PC-3 (cell line): ENCODE measurements around the gene HTT-AS.

ENCODE experiments used
- CTCF ChIP-seq: fragments of 300-600 bp; sonication (generic); conservative IDR thresholded peaks from 2 replicates; pipeline ENCODE4 v1.5.1; 2017; ENCODE audit warnings: antibody characterized with exemption, low read depth, mild to moderate bottlenecking, low read length
- EZH2 ChIP-seq: fragments of 300-600 bp; sonication (generic); IDR thresholded peaks from one replicate; pipeline ENCODE4 v1.6.1; 2017; ENCODE audit warnings: antibody characterized with exemption, mild to moderate bottlenecking, low read length; ENCODE audit not compliant: unreplicated experiment
- EZH2phosphoT487 ChIP-seq: fragments of 300-600 bp; sonication (generic); IDR thresholded peaks from 2 replicates; pipeline ENCODE4 v1.6.1; 2018; ENCODE audit warnings: mild to moderate bottlenecking, antibody characterized with exemption, low read length, borderline replicate concordance

GRCh38 chr4:3022112-3022511 lies 52.2 kb downstream of the HTT-AS start:
- no peak for TF ChIP-seq CTCF
- TF ChIP-seq EZH2 = no peak
- no peak for TF ChIP-seq EZH2phosphoT487
